Adrenal gland (tissue), 5 donors: ENCODE measurements around the gene TREML4.

Experiments used
- CTCF ChIP-seq, 6 experiments: fragments of 450-650 bp in 4 of 6; fragments of 200-600 bp in 2 of 6; sonication (generic) in 1 of 6; IDR thresholded peaks; 1 replicate in 5 of 6; 2 replicates in 1 of 6; pipeline versions ENCODE4 v1.5.1 to v1.8.0; 2016 to 2021; ENCODE audit warnings: antibody characterized with exemption in 6 of 6, mild to moderate bottlenecking in 2 of 6, moderate library complexity in 1 of 6
- POLR2A ChIP-seq, 2 donors: fragments of 450-650 bp; IDR thresholded peaks; one replicate each; pipeline ENCODE4 v1.6.1; 2017; ENCODE audit warnings: antibody characterized with exemption in 2 of 2, mild to moderate bottlenecking in 2 of 2, moderate library complexity in 1 of 2
- donor health status: DM: no; HTN: no; CAD: no.

DNA sequence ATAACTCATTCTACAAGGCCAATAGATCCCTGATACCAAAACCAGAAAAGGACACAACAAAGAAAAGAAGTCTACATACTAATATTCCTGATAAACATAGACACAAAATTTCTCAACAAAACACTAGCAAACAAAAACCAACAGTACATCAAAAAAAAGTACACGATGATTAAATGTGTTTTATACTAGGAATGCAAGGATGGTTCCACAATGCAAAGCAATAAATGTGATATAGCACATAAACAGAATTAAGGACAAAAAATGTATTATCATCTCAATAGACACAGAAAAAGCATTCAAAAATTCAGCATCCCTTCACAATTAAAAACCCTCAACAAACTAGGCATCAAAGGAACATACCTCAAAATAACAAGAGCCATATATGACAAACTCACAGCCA lies 35.1 kb downstream of the TREML4 start:
- TF ChIP-seq CTCF (IDR thresholded peaks at IDR 0.05), result no peak
- TF ChIP-seq POLR2A (IDR thresholded peaks at IDR 0.05), result no peak
